ENCODE data around the gene MRPL49.
"Not testable (repeated sequence)": the region's sequence is repeated elsewhere in the genome, so short reads cannot be mapped to it uniquely, and the experiment has no call there.

The MRPL49 gene

DNA sequence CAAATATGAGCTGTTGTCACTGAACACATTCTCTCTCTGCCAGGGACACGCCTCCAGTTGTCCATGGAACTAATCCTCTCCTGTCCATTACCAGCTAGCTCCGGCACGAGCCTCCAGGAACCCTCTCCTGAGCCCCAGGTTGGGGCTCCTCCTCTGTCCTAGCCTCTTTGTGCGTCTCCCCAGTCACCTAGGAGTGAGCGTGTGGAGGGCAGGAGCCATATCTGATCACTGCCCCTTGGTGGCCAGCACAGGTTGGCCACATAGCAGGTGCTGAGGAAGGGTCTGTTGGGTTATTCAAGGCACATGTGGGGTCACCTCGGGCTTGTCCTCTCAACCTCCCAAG, 9.7 kb downstream of the MRPL49 start:
- no peak for DNase-seq (ENCODE audit: insufficient read length, low spot score)
- FAIRE-seq: no peak
- TF ChIP-seq POLR2A (IDR thresholded peaks at IDR 0.05; ENCODE audit: low read depth, low read length): no peak

- DNase-seq (ENCODE audit: insufficient read length, low spot score): no peak
- no peak for TF ChIP-seq POLR2A (IDR thresholded peaks at IDR 0.05; ENCODE audit: low read depth, low read length)
- no peak for FAIRE-seq
Measured at GRCh38 chr11:65132238-65132987, 10.3 kb downstream of the MRPL49 start.

DNA sequence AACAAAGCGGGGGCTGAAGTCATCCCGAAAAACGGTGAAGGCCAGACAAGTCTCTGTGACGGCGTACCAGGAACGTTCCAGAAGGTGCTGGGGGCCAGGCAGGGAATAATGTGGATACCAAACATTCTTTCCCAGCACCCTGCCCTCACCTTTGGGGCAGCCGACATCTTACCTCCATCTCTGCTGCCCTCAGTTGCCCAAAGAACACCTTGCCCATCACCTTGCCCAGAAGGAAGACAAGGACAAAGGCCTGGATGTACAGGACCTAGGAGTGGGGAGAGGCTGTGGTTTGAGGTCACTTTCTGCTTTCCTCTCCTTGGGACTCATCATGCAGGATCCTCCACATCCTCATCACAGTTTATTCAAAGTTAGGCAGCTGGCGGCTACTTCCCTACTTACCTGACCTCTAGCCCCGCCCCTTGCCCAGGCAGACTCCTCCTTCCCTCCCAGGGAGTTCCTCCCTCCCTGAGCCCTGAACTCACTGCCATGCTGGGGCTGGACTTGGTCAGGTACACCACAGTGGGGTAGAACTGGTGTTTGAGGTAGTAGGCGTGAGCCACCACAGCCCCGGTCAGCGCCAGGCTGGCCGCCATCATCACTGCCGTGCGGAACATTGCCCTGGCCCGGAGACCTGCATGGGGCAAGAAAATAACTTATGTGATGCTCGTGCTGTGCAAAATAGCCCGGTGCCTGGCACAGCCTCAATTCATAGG, 11.0 kb downstream of the MRPL49 start:
- TF ChIP-seq POLR2A (IDR thresholded peaks at IDR 0.05; ENCODE audit: low read depth, low read length): no peak

DNA sequence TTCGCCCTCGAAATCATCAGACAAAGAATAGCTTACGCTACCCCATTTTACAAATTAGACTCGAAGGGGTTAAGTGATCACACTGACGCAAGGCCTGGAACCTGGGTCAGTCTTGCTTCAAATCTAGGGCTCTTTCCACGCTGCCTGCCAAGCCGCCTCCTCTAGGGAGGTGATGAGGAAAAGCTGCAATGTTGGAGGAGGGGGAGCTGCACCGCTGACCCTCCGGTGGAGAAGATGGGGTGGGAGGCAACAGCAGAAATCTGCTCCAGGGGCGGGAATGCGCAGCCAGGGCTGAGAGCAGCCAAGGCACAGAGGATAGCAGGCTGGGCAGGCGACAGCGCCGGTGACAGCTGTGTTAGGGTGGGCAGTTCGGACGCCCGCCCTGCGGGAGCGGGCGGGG, 11.6 kb downstream of the MRPL49 start:
- FAIRE-seq (no peak), DNase-seq (ENCODE audit: insufficient read length, low spot score) (no peak)
- TF ChIP-seq POLR2A (IDR thresholded peaks at IDR 0.05; ENCODE audit: low read depth, low read length): no peak

More for the DNA sequence above, 11.0 kb downstream of the MRPL49 start:
- DNase-seq (ENCODE audit: insufficient read length, low spot score) (no peak), FAIRE-seq (no peak)

GRCh38 chr11:65134240-65134951, 12.3 kb downstream of the MRPL49 start, which contains the start of gene SYVN1:
TSS of gene SYVN1 (minus strand) at chr11:65134519. CDS start at chr11:65133601, 918 bp downstream.
- TF ChIP-seq POLR2A (IDR thresholded peaks at IDR 0.05; ENCODE audit: low read depth, low read length): no peak; the same call in none of the 2 replicates
- FAIRE-seq (no peak), DNase-seq (ENCODE audit: insufficient read length, low spot score) (peak; percentile 85)

DNA sequence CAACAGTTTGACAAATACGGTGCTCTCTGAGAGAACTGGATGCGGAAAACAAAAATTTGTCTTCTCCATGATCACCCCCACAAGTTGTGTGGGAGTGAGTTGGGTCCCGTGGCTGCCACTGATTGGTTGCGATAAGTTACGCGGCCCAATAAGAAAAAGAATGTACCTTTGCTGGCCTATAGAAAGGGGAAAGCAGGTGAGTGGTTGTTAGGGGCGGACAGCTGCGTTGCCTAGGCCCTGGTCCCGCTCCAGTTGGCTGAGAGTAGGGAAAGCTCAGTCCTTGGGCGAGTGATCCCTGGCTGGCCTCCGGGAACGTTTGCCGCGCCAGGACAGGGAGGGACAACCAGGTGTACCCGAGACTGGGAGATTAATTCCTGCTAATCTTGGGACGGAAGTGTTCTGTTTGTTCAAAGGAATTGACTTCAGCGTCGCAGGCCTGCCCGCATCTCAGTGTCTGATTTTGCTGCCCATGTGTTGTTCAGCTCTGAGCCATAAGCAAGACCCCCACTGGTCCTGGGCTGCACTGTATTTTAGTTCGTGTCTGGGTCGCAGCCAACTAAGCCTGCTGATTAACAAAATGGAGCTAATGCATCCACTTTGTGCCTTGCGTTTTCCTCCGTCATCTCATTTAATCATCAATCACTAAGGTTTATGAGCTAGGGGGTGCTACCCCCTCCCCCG, 13.0 kb downstream of the MRPL49 start:
- FAIRE-seq: no peak
- peak; percentile 80 for TF ChIP-seq POLR2A (IDR thresholded peaks at IDR 0.05; ENCODE audit: low read depth, low read length)
- peak; percentile 94 for DNase-seq (ENCODE audit: insufficient read length, low spot score)

DNA sequence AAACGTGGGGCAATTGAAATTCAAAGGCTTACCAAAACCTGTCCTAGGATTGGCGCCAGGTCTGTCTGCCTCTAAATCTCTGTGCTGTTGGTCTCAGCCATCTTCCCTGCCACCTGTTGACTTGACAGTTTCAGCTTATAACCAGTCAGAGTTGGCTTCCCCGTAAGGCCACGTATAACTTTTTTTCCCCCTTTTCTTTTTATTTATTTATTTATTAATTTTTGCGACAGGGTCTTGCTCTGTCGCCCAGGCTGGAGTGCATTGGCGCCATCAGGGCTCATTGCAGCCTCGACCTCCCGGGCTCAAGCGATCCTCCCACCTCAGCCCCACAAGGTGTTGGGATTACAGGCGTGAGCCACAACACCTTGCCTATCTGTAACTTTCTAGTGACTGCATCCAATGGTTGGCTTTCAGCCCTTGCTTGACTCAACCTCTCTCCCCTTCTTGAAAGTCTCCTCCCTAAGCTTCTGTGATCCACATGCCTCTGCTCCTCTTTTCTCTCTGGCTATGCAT, 13.6 kb downstream of the MRPL49 start:
- no peak for TF ChIP-seq POLR2A (IDR thresholded peaks at IDR 0.05; ENCODE audit: low read depth, low read length)
- no peak for DNase-seq (ENCODE audit: insufficient read length, low spot score)

GRCh38 chr11:65136515-65137096, 14.5 kb downstream of the MRPL49 start:
- DNase-seq (ENCODE audit: insufficient read length, low spot score) (no peak), FAIRE-seq (no peak)
- TF ChIP-seq POLR2A (IDR thresholded peaks at IDR 0.05; ENCODE audit: low read depth, low read length): no peak

More for the DNA sequence above, 13.6 kb downstream of the MRPL49 start:
- no peak for FAIRE-seq

- TF ChIP-seq POLR2A (IDR thresholded peaks at IDR 0.05; ENCODE audit: low read depth, low read length): no peak
- DNase-seq (ENCODE audit: insufficient read length, low spot score) (no peak), FAIRE-seq (no peak)
Measured at GRCh38 chr11:65141896-65142494, 19.9 kb downstream of the MRPL49 start.

- FAIRE-seq (no peak), DNase-seq (ENCODE audit: insufficient read length, low spot score) (no peak)
- no peak for TF ChIP-seq POLR2A (IDR thresholded peaks at IDR 0.05; ENCODE audit: low read depth, low read length)
Measured at GRCh38 chr11:65147352-65148075, 25.4 kb downstream of the MRPL49 start.

GRCh38 chr11:65148657-65149056, 26.5 kb downstream of the MRPL49 start:
- FAIRE-seq: no peak
- TF ChIP-seq POLR2A (IDR thresholded peaks at IDR 0.05; ENCODE audit: low read depth, low read length): no peak

DNA sequence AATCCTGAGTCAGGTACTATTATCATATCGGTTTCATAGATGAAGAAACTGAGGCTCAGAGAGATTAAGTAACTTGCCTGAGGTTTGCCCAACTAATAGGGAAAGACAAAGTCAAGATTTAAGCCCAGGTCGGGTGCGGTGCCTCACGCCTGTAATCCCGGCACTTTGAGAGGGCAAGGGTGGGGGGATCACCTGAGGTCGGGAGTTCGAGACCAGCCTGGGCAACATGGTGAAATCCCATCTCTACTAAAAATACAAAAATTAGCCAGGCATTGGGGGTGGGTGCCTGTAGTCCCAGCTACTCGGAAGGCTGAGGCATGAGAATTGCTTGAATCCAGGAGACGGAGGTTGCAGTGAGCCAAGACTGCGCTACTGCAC, 28.0 kb downstream of the MRPL49 start:
- not testable (repeated sequence) for DNase-seq (ENCODE audit: insufficient read length, low spot score); FAIRE-seq

More at GRCh38 chr11:65148657-65149056, 26.5 kb downstream of the MRPL49 start:
- no peak for DNase-seq (ENCODE audit: insufficient read length, low spot score)
